Cerebellar nuclear complex (tissue), 1 donor: Measurements from ENCODE around the gene FXYD7.
A peak's percentile ranks its signal among the peaks of the same experiment; 100 is the strongest.
"Not testable (repeated sequence)": the region's sequence is repeated elsewhere in the genome, so short reads cannot be mapped to it uniquely, and the experiment has no call there.

Source experiments
- DNase-seq, 2 experiments: peaks; one replicate each; lab custom pipeline; 2025; lab: John Stamatoyannopoulos, UW

Gene FXYD7

GRCh38 chr19:35143231-35143715 is at the start of gene FXYD7:
FXYD7 (plus strand) TSS chr19:35143255; CDS start chr19:35143334, 79 bp downstream.
- no peak for DNase-seq

- DNase-seq: no peak
Observed at GRCh38 chr19:35093430-35093829, 49.6 kb upstream of the FXYD7 start.

- no peak for DNase-seq
Observed at GRCh38 chr19:35093941-35094647, 49.0 kb upstream of the FXYD7 start.

GRCh38 chr19:35094656-35095055 is 48.4 kb upstream of the FXYD7 start:
- no peak for DNase-seq

GRCh38 chr19:35095667-35096368 is 47.2 kb upstream of the FXYD7 start:
- peak; percentile 89 to 97 for DNase-seq

- no peak for DNase-seq
Observed at GRCh38 chr19:35098413-35099049, 44.5 kb upstream of the FXYD7 start.

- DNase-seq: no peak
Observed at GRCh38 chr19:35099155-35099896, 43.7 kb upstream of the FXYD7 start.

- no peak for DNase-seq
Observed at GRCh38 chr19:35099897-35100275, 43.2 kb upstream of the FXYD7 start.

GRCh38 chr19:35100588-35101533 is 42.2 kb upstream of the FXYD7 start:
- DNase-seq: no peak

GRCh38 chr19:35101949-35102348 is 41.1 kb upstream of the FXYD7 start:
- DNase-seq: not testable (repeated sequence)

- DNase-seq: not testable (repeated sequence)
Observed at GRCh38 chr19:35103614-35104013, 39.4 kb upstream of the FXYD7 start.

GRCh38 chr19:35104361-35104760 is 38.7 kb upstream of the FXYD7 start:
- DNase-seq: no peak

GRCh38 chr19:35105047-35105410 is 38.0 kb upstream of the FXYD7 start:
- no peak for DNase-seq

- DNase-seq: no peak
Observed at GRCh38 chr19:35105411-35106290, 37.4 kb upstream of the FXYD7 start.

GRCh38 chr19:35106291-35106583 is 36.8 kb upstream of the FXYD7 start:
- DNase-seq: no peak

- DNase-seq: no peak
Observed at GRCh38 chr19:35106898-35107541, 36.0 kb upstream of the FXYD7 start.

- no peak for DNase-seq
Observed at GRCh38 chr19:35107545-35107944, 35.5 kb upstream of the FXYD7 start.

- no peak for DNase-seq
Observed at GRCh38 chr19:35108730-35109129, 34.3 kb upstream of the FXYD7 start.

GRCh38 chr19:35109395-35110112 is 33.5 kb upstream of the FXYD7 start:
- DNase-seq: no peak
